SK-N-SH treated with all-trans-retinoic acid at 6 μM for 48 hours (cell line): ENCODE data around the gene TSPAN3.
A peak's percentile ranks its signal among the peaks of the same experiment; 100 is the strongest.

Source experiments
- ATAC-seq: fragments of 200-7000 bp; cut with Tn5 transposase; 3 replicates; pipeline ENCODE4 v1.9.1; 2020; ENCODE audit warnings: mild to moderate bottlenecking, moderate library complexity
- ARNTL ChIP-seq: fragments of 450-650 bp; formaldehyde crosslinking; IDR thresholded peaks from 2 replicates; pipeline ENCODE4 v1.5.0; 2020; ENCODE audit warnings: low read depth, mild to moderate bottlenecking, moderate library complexity, borderline replicate concordance
- BACH2 ChIP-seq: fragments of 250-450 bp; sonication (Bioruptor Pico); IDR thresholded peaks from 2 replicates; pipeline ENCODE4 v1.9.0; 2021; ENCODE audit warnings: mild to moderate bottlenecking, borderline replicate concordance
- CSDC2 ChIP-seq: fragments of 250-450 bp; sonication (Bioruptor Pico); IDR thresholded peaks from 2 replicates; pipeline ENCODE4 v1.5.0; 2020; ENCODE audit warnings: mild to moderate bottlenecking, moderate library complexity
- CSRNP3 ChIP-seq: fragments of 250-450 bp; sonication (Bioruptor Pico); IDR thresholded peaks from 2 replicates; pipeline ENCODE4 v1.5.1; 2021; ENCODE audit warnings: mild to moderate bottlenecking, moderate library complexity
- ESRRG ChIP-seq: fragments of 250-450 bp; sonication (Bioruptor Pico); IDR thresholded peaks from 2 replicates; pipeline ENCODE4 v1.6.1; 2021; ENCODE audit warnings: mild to moderate bottlenecking
- GLIS3 ChIP-seq: fragments of 250-450 bp; sonication (Bioruptor Pico); IDR thresholded peaks from 2 replicates; pipeline ENCODE4 v1.5.0; 2020; ENCODE audit warnings: mild to moderate bottlenecking, moderate library complexity
- ISL1 ChIP-seq: fragments of 250-450 bp; sonication (Bioruptor Pico); IDR thresholded peaks from 2 replicates; pipeline ENCODE4 v2.1.2; 2022; ENCODE audit warnings: mild to moderate bottlenecking, moderate library complexity
- OSR1 ChIP-seq: fragments of 250-450 bp; sonication (Bioruptor Pico); IDR thresholded peaks from 2 replicates; pipeline ENCODE4 v1.8.0; 2022; ENCODE audit warnings: moderate library complexity, mild to moderate bottlenecking, inconsistent platforms
- PATZ1 ChIP-seq: fragments of 250-450 bp; sonication (Bioruptor Pico); IDR thresholded peaks from 2 replicates; pipeline ENCODE4 v1.8.0; 2020; ENCODE audit warnings: mild to moderate bottlenecking, moderate library complexity, borderline replicate concordance
- PPARA ChIP-seq: fragments of 250-450 bp; sonication (Bioruptor Pico); IDR thresholded peaks from 2 replicates; pipeline ENCODE4 v1.5.0; 2020; ENCODE audit warnings: mild to moderate bottlenecking, borderline replicate concordance
- RARB ChIP-seq: fragments of 250-450 bp; sonication (Bioruptor Pico); IDR thresholded peaks from 2 replicates; pipeline ENCODE4 v1.8.0; 2021; ENCODE audit warnings: mild to moderate bottlenecking, moderate library complexity
- SNAI2 ChIP-seq: fragments of 250-450 bp; sonication (Bioruptor Pico); IDR thresholded peaks from 2 replicates; pipeline ENCODE4 v1.5.0; 2020; ENCODE audit warnings: mild to moderate bottlenecking, moderate library complexity
- TCF4 ChIP-seq: fragments of 250-450 bp; sonication (Bioruptor Pico); IDR thresholded peaks from 2 replicates; pipeline ENCODE4 v1.8.0; 2021; ENCODE audit warnings: mild to moderate bottlenecking, moderate library complexity, borderline replicate concordance
- TOX ChIP-seq: fragments of 250-450 bp; sonication (Bioruptor Pico); IDR thresholded peaks from 2 replicates; pipeline ENCODE4 v1.8.0; 2021; ENCODE audit warnings: mild to moderate bottlenecking, moderate library complexity, borderline replicate concordance
- TSHZ2 ChIP-seq: fragments of 250-450 bp; sonication (Bioruptor Pico); IDR thresholded peaks from 2 replicates; pipeline ENCODE4 v1.5.0; 2020; ENCODE audit warnings: mild to moderate bottlenecking, moderate library complexity
- ZC3H10 ChIP-seq: fragments of 250-450 bp; sonication (Bioruptor Pico); IDR thresholded peaks from 2 replicates; pipeline ENCODE4 v1.5.1; 2021; ENCODE audit warnings: mild to moderate bottlenecking, moderate library complexity
- ZFP30 ChIP-seq: fragments of 450-650 bp; formaldehyde crosslinking; IDR thresholded peaks from 2 replicates; pipeline ENCODE4 v1.5.0; 2022; ENCODE audit warnings: mild to moderate bottlenecking, moderate library complexity
- ZNF565 ChIP-seq: fragments of 450-650 bp; formaldehyde crosslinking; conservative IDR thresholded peaks from 2 replicates; pipeline ENCODE4 v1.5.0; 2020; ENCODE audit warnings: low read depth, mild to moderate bottlenecking, moderate library complexity
- ZNF70 ChIP-seq: fragments of 450-650 bp; formaldehyde crosslinking; IDR thresholded peaks from 2 replicates; pipeline ENCODE4 v1.5.0; 2020; ENCODE audit warnings: mild to moderate bottlenecking, moderate library complexity
- ZNF8 ChIP-seq: fragments of 450-650 bp; formaldehyde crosslinking; IDR thresholded peaks from 2 replicates; pipeline ENCODE4 v1.5.0; 2020; ENCODE audit warnings: mild to moderate bottlenecking, moderate library complexity

Gene TSPAN3

GRCh38 chr15:77119446-77119845 is 48.5 kb upstream of the TSPAN3 start (continued):
- TF ChIP-seq TSHZ2 (CRISPR knock-in tag) (no peak), ZNF70 (no peak), RARB (CRISPR knock-in tag) (no peak), TOX (CRISPR knock-in tag) (no peak)
- TF ChIP-seq, all 23 proteins: peak for 0

GRCh38 chr15:77118882-77119321 is 48.0 kb upstream of the TSPAN3 start:
- peak; percentile 94 for ATAC-seq
- TF ChIP-seq CSDC2 (CRISPR knock-in tag) (no peak), CSRNP3 (CRISPR knock-in tag) (no peak), PPARA (CRISPR knock-in tag) (no peak), GLIS3 (CRISPR knock-in tag) (no peak), ZC3H10 (CRISPR knock-in tag) (no peak)

GRCh38 chr15:77115179-77115578 is 44.3 kb upstream of the TSPAN3 start:
- TF ChIP-seq ARNTL (CRISPR knock-in tag), result no peak
- TF ChIP-seq BACH2 (CRISPR knock-in tag), result no peak
- TF ChIP-seq CSRNP3 (CRISPR knock-in tag), result no peak
- no peak for ATAC-seq

GRCh38 chr15:77112838-77113504 is 42.1 kb upstream of the TSPAN3 start:
- TF ChIP-seq RARB (CRISPR knock-in tag) (no peak), BACH2 (CRISPR knock-in tag) (no peak), ZNF70 (no peak), ZNF565 (CRISPR knock-in tag) (no peak), PATZ1 (no peak), PPARA (CRISPR knock-in tag) (no peak), SNAI2 (CRISPR knock-in tag) (no peak), TOX (CRISPR knock-in tag) (no peak), ZC3H10 (CRISPR knock-in tag) (no peak), ARNTL (CRISPR knock-in tag) (no peak), TCF4 (CRISPR knock-in tag) (no peak), ZFP30 (CRISPR knock-in tag) (no peak), ESRRG (no peak), ZNF8 (CRISPR knock-in tag) (no peak), ISL1 (CRISPR knock-in tag) (no peak), OSR1 (CRISPR knock-in tag) (no peak)
- TF ChIP-seq, all 23 proteins: peak for 0
- ATAC-seq, result no peak
